Transverse colon (tissue), 3 donors: ENCODE measurements around the gene KRTAP10-3.

Experiments used
- EP300 ChIP-seq: sonication (generic); formaldehyde crosslinking; IDR thresholded peaks from one replicate; pipeline ENCODE4 v1.6.1; 2017; ENCODE audit warnings: antibody characterized with exemption, low read depth
- TF ChIP-seq, protein P1 (sequence below), 5 experiments: fragments of 200-600 bp in 3 of 5; fragments of 450-650 bp in 2 of 5; sonication (generic) in 3 of 5; IDR thresholded peaks; 1 replicate in 2 of 5; 2 replicates in 3 of 5; pipeline ENCODE4 v1.5.1; 2016 to 2017; ENCODE audit warnings: antibody characterized with exemption in 5 of 5, inconsistent platforms in 3 of 5, mild to moderate bottlenecking in 2 of 5, moderate library complexity in 1 of 5

DNA sequence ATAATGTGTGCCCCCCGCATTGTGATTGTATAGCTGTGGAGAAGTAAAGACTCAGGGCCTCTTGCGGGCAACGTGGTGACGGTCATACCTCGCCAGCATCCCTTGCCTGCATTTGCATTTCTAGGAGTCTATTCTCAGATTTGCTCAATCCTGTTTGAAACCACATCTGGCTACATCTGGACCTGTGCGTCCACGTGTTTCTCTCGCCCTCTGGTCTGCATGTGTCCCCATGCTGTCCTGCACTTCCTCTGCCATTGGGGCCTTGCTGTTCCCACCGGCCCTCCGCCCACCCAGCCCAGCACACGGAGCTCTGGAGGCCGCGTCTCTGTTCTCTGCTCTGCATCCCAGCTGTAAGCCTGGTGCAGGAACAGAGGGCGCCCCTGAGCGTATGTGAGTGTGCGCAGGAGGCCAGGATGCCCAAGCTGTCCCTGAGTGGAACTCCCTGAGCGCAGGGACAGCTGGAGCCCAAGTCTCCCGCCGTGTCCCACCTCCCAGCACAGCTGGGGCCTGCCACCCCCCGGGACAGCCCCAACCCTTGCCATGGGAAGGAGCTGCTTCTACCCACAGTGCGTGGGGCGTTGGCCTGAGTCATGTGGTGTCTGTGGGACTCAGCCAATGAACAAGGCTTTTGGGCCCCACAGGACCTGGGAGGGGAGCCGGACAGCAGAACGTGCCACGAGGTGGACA is 8.9 kb downstream of the KRTAP10-3 start:
- TF ChIP-seq, protein P1, sequence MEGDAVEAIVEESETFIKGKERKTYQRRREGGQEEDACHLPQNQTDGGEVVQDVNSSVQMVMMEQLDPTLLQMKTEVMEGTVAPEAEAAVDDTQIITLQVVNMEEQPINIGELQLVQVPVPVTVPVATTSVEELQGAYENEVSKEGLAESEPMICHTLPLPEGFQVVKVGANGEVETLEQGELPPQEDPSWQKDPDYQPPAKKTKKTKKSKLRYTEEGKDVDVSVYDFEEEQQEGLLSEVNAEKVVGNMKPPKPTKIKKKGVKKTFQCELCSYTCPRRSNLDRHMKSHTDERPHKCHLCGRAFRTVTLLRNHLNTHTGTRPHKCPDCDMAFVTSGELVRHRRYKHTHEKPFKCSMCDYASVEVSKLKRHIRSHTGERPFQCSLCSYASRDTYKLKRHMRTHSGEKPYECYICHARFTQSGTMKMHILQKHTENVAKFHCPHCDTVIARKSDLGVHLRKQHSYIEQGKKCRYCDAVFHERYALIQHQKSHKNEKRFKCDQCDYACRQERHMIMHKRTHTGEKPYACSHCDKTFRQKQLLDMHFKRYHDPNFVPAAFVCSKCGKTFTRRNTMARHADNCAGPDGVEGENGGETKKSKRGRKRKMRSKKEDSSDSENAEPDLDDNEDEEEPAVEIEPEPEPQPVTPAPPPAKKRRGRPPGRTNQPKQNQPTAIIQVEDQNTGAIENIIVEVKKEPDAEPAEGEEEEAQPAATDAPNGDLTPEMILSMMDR (IDR thresholded peaks at IDR 0.05): no peak
- no peak for TF ChIP-seq EP300
